Loucy (cell line): ENCODE measurements around the gene CFHR2.
"Not testable (repeated sequence)": the region's sequence is repeated elsewhere in the genome, so short reads cannot be mapped to it uniquely, and the experiment has no call there.

Source experiments
- H2AFZ ChIP-seq: fragments of 200-600 bp; sonication (generic); 2 replicates; pipeline ENCODE4 v1.6.0; 2016; ENCODE audit warnings: antibody characterized with exemption, mild to moderate bottlenecking, low read length, moderate library complexity
- H3F3A ChIP-seq: fragments of 200-600 bp; 2 replicates; pipeline ENCODE4 v1.6.0; 2016; ENCODE audit warnings: antibody characterized with exemption, low read depth, mild to moderate bottlenecking
- H3K27me3 ChIP-seq: fragments of 200-600 bp; sonication (generic); 2 replicates; pipeline ENCODE4 v1.6.1; 2014; ENCODE audit warnings: low read length, mild to moderate bottlenecking; ENCODE audit not compliant: insufficient read depth, poor library complexity, severe bottlenecking
- H3K36me3 ChIP-seq: fragments of 200-600 bp; sonication (generic); 2 replicates; pipeline ENCODE4 v1.6.1; 2016; ENCODE audit warnings: low read length; ENCODE audit not compliant: insufficient read depth
- H3K4me1 ChIP-seq: fragments of 200-600 bp; sonication (generic); 2 replicates; pipeline ENCODE4 v1.5.1; 2014; ENCODE audit warnings: low read length, mild to moderate bottlenecking; ENCODE audit not compliant: insufficient read depth, poor library complexity, severe bottlenecking
- H3K4me2 ChIP-seq: fragments of 200-600 bp; sonication (generic); 2 replicates; pipeline ENCODE4 v1.6.0; 2014; ENCODE audit warnings: antibody characterized with exemption, low read length, low read depth, mild to moderate bottlenecking; ENCODE audit not compliant: poor library complexity, severe bottlenecking
- H3K4me3 ChIP-seq: fragments of 200-600 bp; sonication (generic); 2 replicates; pipeline ENCODE4 v1.5.1; 2014; ENCODE audit warnings: low read length, mild to moderate bottlenecking, mixed read lengths; ENCODE audit not compliant: poor library complexity, severe bottlenecking
- H3K79me2 ChIP-seq: fragments of 200-600 bp; sonication (generic); 2 replicates; pipeline ENCODE4 v1.6.1; 2014; ENCODE audit warnings: low read length; ENCODE audit not compliant: insufficient read depth
- H3K9ac ChIP-seq: fragments of 200-600 bp; sonication (generic); 2 replicates; pipeline ENCODE4 v1.6.0; 2014; ENCODE audit warnings: mild to moderate bottlenecking, low read depth, low read length, moderate library complexity; ENCODE audit not compliant: poor library complexity, severe bottlenecking
- H3K9me2 ChIP-seq: fragments of 200-600 bp; sonication (generic); replicated peaks from 2 replicates; pipeline ENCODE4 v1.6.1; 2016; ENCODE audit warnings: low read depth, low read length, mixed read lengths
- H3K9me3 ChIP-seq: fragments of 200-600 bp; sonication (generic); 2 replicates; pipeline ENCODE4 v1.6.1; 2014; ENCODE audit warnings: mild to moderate bottlenecking, antibody characterized with exemption, low read length, low read depth; ENCODE audit not compliant: insufficient read depth
- H4K20me1 ChIP-seq: fragments of 200-600 bp; sonication (generic); 2 replicates; pipeline ENCODE4 v1.6.0; 2014; ENCODE audit warnings: antibody characterized with exemption, low read length, mild to moderate bottlenecking; ENCODE audit not compliant: insufficient read depth, poor library complexity, severe bottlenecking
- EZH2phosphoT487 ChIP-seq: fragments of 200-600 bp; IDR thresholded peaks from 2 replicates; pipeline ENCODE4 v1.6.1; 2018; ENCODE audit warnings: antibody characterized with exemption, mild to moderate bottlenecking, moderate library complexity, borderline replicate concordance
- TF ChIP-seq, protein P1 (sequence below): fragments of 200-600 bp; sonication (generic); conservative IDR thresholded peaks from 2 replicates; pipeline ENCODE4 v1.5.1; 2014; ENCODE audit warnings: mild to moderate bottlenecking, antibody characterized with exemption, low read length

CFHR2 gene

DNA sequence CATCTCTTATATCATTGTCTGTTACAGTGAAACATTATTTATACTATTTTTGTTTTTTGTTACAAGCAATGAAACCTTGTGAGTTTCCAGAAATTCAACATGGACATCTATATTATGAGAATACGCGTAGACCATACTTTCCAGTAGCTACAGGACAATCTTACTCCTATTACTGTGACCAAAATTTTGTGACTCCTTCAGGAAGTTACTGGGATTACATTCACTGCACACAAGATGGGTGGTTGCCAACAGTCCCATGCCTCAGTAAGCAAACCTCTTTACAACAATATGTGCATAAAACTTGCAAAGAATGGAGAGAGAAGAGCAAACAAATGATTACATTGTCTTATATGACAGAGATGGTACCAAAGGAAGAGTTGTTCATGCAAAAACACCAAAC is 33.3 kb upstream of the CFHR2 start:
- Histone ChIP-seq H3K27me3 (no peaks in the 10 kb centered on the region), H2AFZ (no peak overlapping the region)
- TF ChIP-seq EZH2phosphoT487: no peak
- TF ChIP-seq, protein P1, sequence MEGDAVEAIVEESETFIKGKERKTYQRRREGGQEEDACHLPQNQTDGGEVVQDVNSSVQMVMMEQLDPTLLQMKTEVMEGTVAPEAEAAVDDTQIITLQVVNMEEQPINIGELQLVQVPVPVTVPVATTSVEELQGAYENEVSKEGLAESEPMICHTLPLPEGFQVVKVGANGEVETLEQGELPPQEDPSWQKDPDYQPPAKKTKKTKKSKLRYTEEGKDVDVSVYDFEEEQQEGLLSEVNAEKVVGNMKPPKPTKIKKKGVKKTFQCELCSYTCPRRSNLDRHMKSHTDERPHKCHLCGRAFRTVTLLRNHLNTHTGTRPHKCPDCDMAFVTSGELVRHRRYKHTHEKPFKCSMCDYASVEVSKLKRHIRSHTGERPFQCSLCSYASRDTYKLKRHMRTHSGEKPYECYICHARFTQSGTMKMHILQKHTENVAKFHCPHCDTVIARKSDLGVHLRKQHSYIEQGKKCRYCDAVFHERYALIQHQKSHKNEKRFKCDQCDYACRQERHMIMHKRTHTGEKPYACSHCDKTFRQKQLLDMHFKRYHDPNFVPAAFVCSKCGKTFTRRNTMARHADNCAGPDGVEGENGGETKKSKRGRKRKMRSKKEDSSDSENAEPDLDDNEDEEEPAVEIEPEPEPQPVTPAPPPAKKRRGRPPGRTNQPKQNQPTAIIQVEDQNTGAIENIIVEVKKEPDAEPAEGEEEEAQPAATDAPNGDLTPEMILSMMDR: no peak

DNA sequence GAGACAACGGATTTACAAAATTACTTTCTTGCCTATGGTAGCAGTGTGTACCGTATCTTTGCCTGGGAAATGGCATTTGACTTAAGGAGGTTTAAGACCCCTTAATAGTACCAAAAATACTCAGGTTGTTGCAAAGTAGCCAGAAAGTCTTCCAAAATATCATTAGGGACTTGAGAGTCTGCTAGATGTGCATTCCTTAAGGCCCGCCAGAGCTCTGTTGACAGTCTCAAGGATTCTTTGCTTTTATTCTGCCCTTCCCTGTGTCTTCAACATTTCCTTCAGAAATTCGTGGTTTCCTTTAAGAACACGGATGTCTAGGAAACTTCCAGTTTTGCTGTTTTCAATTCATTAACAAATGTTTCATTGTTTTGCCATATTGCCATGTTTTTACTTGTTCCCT is 31.3 kb upstream of the CFHR2 start:
- not testable (repeated sequence) for H3K9me3 ChIP-seq, H3K4me3 ChIP-seq, H3F3A ChIP-seq, H3K27me3 ChIP-seq, H3K9ac ChIP-seq, H3K4me1 ChIP-seq, H4K20me1 ChIP-seq, H2AFZ ChIP-seq, H3K36me3 ChIP-seq, H3K4me2 ChIP-seq, H3K79me2 ChIP-seq, H3K9me2 ChIP-seq

More for the DNA sequence above, 33.3 kb upstream of the CFHR2 start:
- Histone ChIP-seq H3K4me3 (no peak overlapping the region), H3K9ac (no peak overlapping the region), H3K36me3 (no peaks in the 10 kb centered on the region), H3K79me2 (no peaks in the 10 kb centered on the region), H3F3A (no peaks in the 10 kb centered on the region), H3K9me2 (no peaks in the 10 kb centered on the region), H3K4me2 (no peak overlapping the region), H3K4me1 (no peaks in the 10 kb centered on the region), H4K20me1 (no peaks in the 10 kb centered on the region), H3K9me3 (no peaks in the 10 kb centered on the region)

DNA sequence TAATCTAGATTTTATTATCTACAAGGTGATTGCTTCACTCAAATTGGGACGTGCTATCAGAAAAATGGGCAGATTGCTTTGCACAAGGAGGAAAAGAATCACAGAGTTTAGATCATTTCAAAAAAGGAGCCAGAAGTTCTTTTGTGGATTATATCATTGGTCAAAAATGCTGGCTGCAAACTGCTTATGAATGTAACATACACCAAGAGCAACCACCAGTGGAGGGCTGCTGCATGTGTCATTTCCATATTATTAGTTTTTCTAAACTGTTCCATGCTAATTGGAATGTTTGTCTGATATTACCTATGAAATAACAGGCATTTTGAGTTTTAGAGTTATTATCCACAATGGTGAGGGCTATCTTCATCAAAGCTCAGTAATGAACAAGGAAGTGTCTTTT is 16.7 kb upstream of the CFHR2 start:
- H3K9me2 ChIP-seq, H3K79me2 ChIP-seq, H3K4me2 ChIP-seq, H2AFZ ChIP-seq, H3K4me3 ChIP-seq, H3K4me1 ChIP-seq, H4K20me1 ChIP-seq, H3K9ac ChIP-seq, H3K36me3 ChIP-seq, H3K9me3 ChIP-seq, H3K27me3 ChIP-seq, H3F3A ChIP-seq: not testable (repeated sequence)

DNA sequence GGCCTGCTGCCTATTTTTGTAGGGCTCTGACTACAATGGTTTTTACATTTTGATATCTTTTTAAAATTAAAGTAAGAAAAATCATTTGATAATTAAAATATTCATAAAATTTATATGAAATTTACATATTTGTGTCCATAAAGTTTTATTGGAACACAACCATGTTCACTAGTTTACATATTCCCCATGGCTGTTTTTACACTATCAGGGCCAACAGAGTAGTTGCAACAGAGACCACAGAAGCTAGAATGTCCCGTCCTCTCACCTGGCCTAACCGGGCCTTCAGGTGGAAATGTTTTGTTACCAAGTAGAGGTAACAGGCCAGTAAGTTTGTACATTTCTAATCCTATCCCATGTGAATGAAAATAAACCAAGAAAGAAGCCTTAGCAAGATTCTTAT is 10.7 kb upstream of the CFHR2 start:
- H3K9me3 ChIP-seq, H3K4me2 ChIP-seq, H2AFZ ChIP-seq: not testable (repeated sequence)

More for the DNA sequence above, 10.7 kb upstream of the CFHR2 start:
- not testable (repeated sequence) for H3K79me2 ChIP-seq, H3K27me3 ChIP-seq, H3K9ac ChIP-seq, H3K9me2 ChIP-seq, H3K4me3 ChIP-seq, H3F3A ChIP-seq, H3K4me1 ChIP-seq, H3K36me3 ChIP-seq, H4K20me1 ChIP-seq
